ENCODE data around the gene CP.

DNA sequence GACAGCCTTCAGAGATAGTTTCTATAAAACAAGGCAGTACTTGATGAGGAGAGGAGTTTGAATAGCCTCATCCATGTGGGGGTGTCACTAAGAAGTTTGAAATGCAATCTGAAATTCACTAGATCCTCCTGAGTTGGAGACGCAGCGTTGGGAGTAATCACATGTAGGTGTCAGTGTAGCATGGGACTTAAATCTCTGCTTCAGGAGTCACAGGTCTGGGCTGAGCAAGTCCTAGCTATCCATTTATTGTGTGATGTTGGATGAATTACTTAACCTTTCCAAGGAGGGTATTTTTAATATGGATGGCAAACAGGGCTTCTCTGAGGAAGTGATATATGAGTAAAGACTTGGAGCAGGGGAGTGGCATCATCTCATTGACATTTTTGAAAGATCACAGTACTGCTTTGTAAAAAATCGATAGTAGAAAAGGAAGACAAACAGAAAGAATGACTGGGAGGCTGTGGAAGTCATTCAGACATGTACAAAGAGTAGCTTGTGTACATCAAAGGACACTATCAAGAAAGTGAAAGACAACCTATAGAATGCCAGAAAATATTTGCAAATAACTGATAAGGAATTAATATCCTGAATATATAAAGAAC lies 17.1 kb downstream of the CP start:
- TF ChIP-seq ETS1 (IDR thresholded peaks at IDR 0.05) (no peak), POLR2AphosphoS5 (IDR thresholded peaks at IDR 0.05; ENCODE audit: low read depth) (no peak)
